Muscle of back (tissue), 11 donors: Measurements from ENCODE around the gene TEN1. TPM values are rescaled to one million over a fixed set of nuclear protein-coding genes. Genes with fewer than 3 reads are reported as not detected.

Experiments
- DNase-seq, 3 donors: peaks; one replicate each; pipeline versions ENCODE4 v3.0.0 to v3.0.0-alpha.2; 2013
- polyA plus RNA-seq, 10 donors: library from polyadenylated mRNA; unstranded; fragments of 120-200 nt; gene quantifications; one replicate each; pipeline ENCODE4 v1.2.1, GENCODE V29; 2013; ENCODE audit not compliant: insufficient read length in 10 of 10

The TEN1 gene
- polyA plus RNA-seq, 10 donors: 8.5 to 20.2 (median 14.0) TPM

GRCh38 chr17:76004750-76005262, 25.8 kb downstream of the TEN1 start:
- DNase-seq: no peak

- DNase-seq: peak; percentile 67 to 93 (median 78)
These were observed 26.5 kb downstream of the TEN1 start for GRCh38 chr17:76005263-76006149.

- DNase-seq: no peak
These were observed 28.2 kb downstream of the TEN1 start for GRCh38 chr17:76007131-76007849.

- DNase-seq: no peak
These were observed 28.8 kb downstream of the TEN1 start for GRCh38 chr17:76007850-76008165.

GRCh38 chr17:76008208-76008607, 29.2 kb downstream of the TEN1 start:
- no peak for DNase-seq

- no peak for DNase-seq
These were observed 29.8 kb downstream of the TEN1 start for GRCh38 chr17:76008630-76009425.

GRCh38 chr17:76009447-76009846, 30.4 kb downstream of the TEN1 start:
- DNase-seq: no peak

GRCh38 chr17:76009969-76010661, 31.1 kb downstream of the TEN1 start:
- DNase-seq: no peak

- DNase-seq: no peak
These were observed 32.9 kb downstream of the TEN1 start for GRCh38 chr17:76011951-76012350.

- DNase-seq: no peak
These were observed 34.4 kb downstream of the TEN1 start for GRCh38 chr17:76013377-76013932.

- DNase-seq: peak in 2 of 3 donors; percentile 66 to 82
These were observed 35.3 kb downstream of the TEN1 start for GRCh38 chr17:76014100-76014924.

GRCh38 chr17:76014925-76015261, 35.9 kb downstream of the TEN1 start:
- DNase-seq: no peak

GRCh38 chr17:76017481-76018339, 38.7 kb downstream of the TEN1 start:
- no peak for DNase-seq

GRCh38 chr17:76018340-76018680, 39.3 kb downstream of the TEN1 start:
- no peak for DNase-seq

GRCh38 chr17:76018801-76019200, 39.8 kb downstream of the TEN1 start:
- DNase-seq: no peak

GRCh38 chr17:76019833-76020467, 40.9 kb downstream of the TEN1 start:
- DNase-seq: no peak

GRCh38 chr17:76022285-76022684, 43.2 kb downstream of the TEN1 start:
- no peak for DNase-seq

GRCh38 chr17:76022973-76023899, 44.2 kb downstream of the TEN1 start:
- DNase-seq: no peak
